ENCODE results near the gene FBXL17. TPM values are rescaled to one million over a fixed set of nuclear protein-coding genes. Genes with fewer than 3 reads are reported as not detected.

FBXL17 gene
- total RNA-seq, 1 experiment from 2014 or later, result 11.6 TPM

DNA sequence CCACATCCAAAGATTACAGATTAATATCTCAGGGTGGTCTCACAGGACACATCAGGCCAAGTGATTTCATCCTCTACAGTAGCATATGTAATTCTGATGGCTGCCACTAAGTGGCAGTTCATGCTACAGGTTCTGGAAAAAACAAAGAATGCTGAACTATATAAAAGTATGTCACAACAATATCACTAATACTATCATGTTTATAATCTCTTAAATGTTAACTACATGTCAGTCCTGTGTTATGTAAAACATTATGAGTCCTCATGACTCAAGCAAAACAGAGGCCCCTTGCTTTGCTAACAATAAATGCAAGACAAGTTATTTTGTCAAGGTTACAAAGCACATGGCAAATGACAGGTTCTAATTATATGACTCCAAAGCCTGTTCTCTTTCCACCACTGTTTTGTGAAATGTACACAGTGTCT is 233.2 kb downstream of the FBXL17 start:
- no peak overlapping the region for H3K4me3 ChIP-seq (ENCODE audit: low read depth, low read length)
- no peaks in the 10 kb centered on the region for H3K36me3 ChIP-seq (ENCODE audit: control insufficient read depth, insufficient read depth, low read length)
- no peaks in the 10 kb centered on the region for H3K36me3 Mint-ChIP-seq (ENCODE audit: insufficient read depth, unreplicated experiment)
- peak; percentile 59 to 75 for TF ChIP-seq CTCF (IDR thresholded peaks at IDR 0.05; ENCODE audit: insufficient read depth in 1 of 2, low read depth in 1 of 2, low read length in 1 of 2, severe bottlenecking in 1 of 2, unreplicated experiment in 1 of 2)
- ChIA-PET CTCF (interaction anchor here (1.5 kb wide), 1 partner anchor 197 kb away, joined by 3 read pairs; no protein-coding TSS in a partner anchor), POLR2A (no interaction called here)
- no peaks in the 10 kb centered on the region for H3K4me1 ChIP-seq
- BruUV-seq (replicated peaks), result no TSS peak
- H3K9me3 Mint-ChIP-seq (ENCODE audit: unreplicated experiment), result no peaks in the 10 kb centered on the region
- H3K27ac Mint-ChIP-seq (ENCODE audit: unreplicated experiment), result no peak overlapping the region
- H3K27me3 ChIP-seq (replicated peaks; ENCODE audit: control insufficient read depth, insufficient read depth, low read length), result no peaks in the 10 kb centered on the region
- H3K4me1 Mint-ChIP-seq (ENCODE audit: low read depth, unreplicated experiment), result no peaks in the 10 kb centered on the region
- peak in 1 of 2 experiments; percentile 2 for DNase-seq
- no peaks in the 10 kb centered on the region for H3K27me3 Mint-ChIP-seq (ENCODE audit: insufficient read depth, unreplicated experiment)
- H3K4me3 Mint-ChIP-seq (ENCODE audit: unreplicated experiment), result no peak overlapping the region
- intact Hi-C loops (cut with micrococcal nuclease; ENCODE audit: unreplicated experiment), result loop anchor here (1.0 to 2.0 kb wide), 3 partner anchors 82 to 197 kb away; no protein-coding TSS in a partner anchor
- no peaks in the 10 kb centered on the region; the same call in 1 of the 2 replicates for H3K9me3 ChIP-seq

DNA sequence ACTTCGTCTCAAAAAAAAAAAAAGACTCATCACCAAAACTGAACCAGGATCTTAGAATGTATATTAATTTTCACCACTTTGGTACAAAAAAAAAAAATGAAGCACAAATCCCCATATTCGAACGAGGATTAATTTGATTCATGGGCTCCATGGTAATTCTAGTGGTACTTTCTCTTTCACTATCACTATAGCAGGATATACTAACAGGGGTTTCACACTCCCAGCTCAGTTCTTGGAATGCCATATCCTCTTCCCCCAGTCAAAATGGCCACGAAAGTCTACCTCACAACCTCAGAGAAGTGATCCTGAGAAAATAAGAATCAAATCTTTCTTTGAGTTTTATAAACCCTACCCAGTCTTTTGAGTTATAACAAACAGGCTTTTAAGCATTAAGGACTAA is 235.7 kb downstream of the FBXL17 start:
- no TSS peak for BruUV-seq (replicated peaks)
- POLR2A ChIA-PET, result no interaction called here
- Histone ChIP-seq H3K4me1 (no peaks in the 10 kb centered on the region), H3K36me3 (ENCODE audit: control insufficient read depth, insufficient read depth, low read length) (no peaks in the 10 kb centered on the region), H3K4me3 (ENCODE audit: low read depth, low read length) (no peak overlapping the region), H3K9me3 (no peaks in the 10 kb centered on the region), H3K27me3 (replicated peaks; ENCODE audit: control insufficient read depth, insufficient read depth, low read length) (no peaks in the 10 kb centered on the region)
- Mint-ChIP-seq H3K27me3 (ENCODE audit: insufficient read depth, unreplicated experiment) (no peaks in the 10 kb centered on the region), H3K9me3 (ENCODE audit: unreplicated experiment) (no peaks in the 10 kb centered on the region), H3K4me3 (ENCODE audit: unreplicated experiment) (no peak overlapping the region), H3K4me1 (ENCODE audit: low read depth, unreplicated experiment) (no peaks in the 10 kb centered on the region), H3K36me3 (ENCODE audit: insufficient read depth, unreplicated experiment) (no peaks in the 10 kb centered on the region), H3K27ac (ENCODE audit: unreplicated experiment) (no peak overlapping the region)
- intact Hi-C loops (cut with micrococcal nuclease; ENCODE audit: unreplicated experiment), result no loop called here
- CTCF ChIA-PET, result no interaction called here
- no peak for TF ChIP-seq CTCF (IDR thresholded peaks at IDR 0.05; ENCODE audit: insufficient read depth in 1 of 2, low read depth in 1 of 2, low read length in 1 of 2, severe bottlenecking in 1 of 2, unreplicated experiment in 1 of 2)
- no peak for DNase-seq

DNA sequence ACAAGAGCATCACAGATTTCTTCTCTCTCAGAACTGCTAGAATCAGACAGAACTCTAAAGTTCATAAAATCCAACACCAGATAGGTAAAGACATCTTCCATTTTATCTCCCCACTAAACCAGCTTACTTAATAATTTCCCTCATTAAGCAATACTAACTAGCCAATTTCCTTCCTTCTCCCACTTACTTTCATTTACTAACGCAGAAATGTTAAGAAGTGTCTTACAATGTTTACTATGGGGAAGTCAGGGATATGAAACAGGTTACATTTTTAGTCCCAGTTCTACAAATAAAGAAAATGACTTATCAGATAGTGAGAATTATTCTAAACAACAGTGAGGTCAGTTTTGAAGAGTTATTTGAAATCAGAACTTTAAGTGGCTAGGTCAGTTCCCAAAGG is 236.5 kb downstream of the FBXL17 start:
- no peaks in the 10 kb centered on the region for H3K36me3 ChIP-seq (ENCODE audit: control insufficient read depth, insufficient read depth, low read length)
- TF ChIP-seq CTCF (IDR thresholded peaks at IDR 0.05; ENCODE audit: insufficient read depth in 1 of 2, low read depth in 1 of 2, low read length in 1 of 2, severe bottlenecking in 1 of 2, unreplicated experiment in 1 of 2), result no peak
- no peaks in the 10 kb centered on the region for H3K36me3 Mint-ChIP-seq (ENCODE audit: insufficient read depth, unreplicated experiment)
- H3K4me1 Mint-ChIP-seq (ENCODE audit: low read depth, unreplicated experiment), result no peaks in the 10 kb centered on the region
- no peaks in the 10 kb centered on the region for H3K27me3 ChIP-seq (replicated peaks; ENCODE audit: control insufficient read depth, insufficient read depth, low read length)
- POLR2A ChIA-PET, result no interaction called here
- intact Hi-C loops (cut with micrococcal nuclease; ENCODE audit: unreplicated experiment), result no loop called here
- BruUV-seq (replicated peaks), result no TSS peak
- no peak for DNase-seq
- no peak overlapping the region for H3K27ac Mint-ChIP-seq (ENCODE audit: unreplicated experiment)
- CTCF ChIA-PET, result no interaction called here
- no peaks in the 10 kb centered on the region for H3K27me3 Mint-ChIP-seq (ENCODE audit: insufficient read depth, unreplicated experiment)
- no peaks in the 10 kb centered on the region for H3K9me3 ChIP-seq
- H3K9me3 Mint-ChIP-seq (ENCODE audit: unreplicated experiment), result no peaks in the 10 kb centered on the region
- H3K4me3 Mint-ChIP-seq (ENCODE audit: unreplicated experiment), result no peak overlapping the region
- no peaks in the 10 kb centered on the region for H3K4me1 ChIP-seq
- no peak overlapping the region for H3K4me3 ChIP-seq (ENCODE audit: low read depth, low read length)

Data from Caco-2 (cell line).